Astrocyte of the spinal cord (primary cell): ENCODE data around the gene SMOC2.

Experiments
- DNase-seq: peaks from one replicate; pipeline ENCODE4 v3.0.0; 2011; ENCODE audit warnings: low read depth, low spot score
- H3K4me3 ChIP-seq: 2 replicates; pipeline ENCODE4 v1.5.1; 2011; ENCODE audit warnings: low read depth, mild to moderate bottlenecking, low read length, moderate library complexity
- in situ Hi-C: cut with HindIII; loops from 2 replicates; pipeline ENCODE4 v1.10.0; 2017; ENCODE audit warnings: low sequenced_read_pairs
- TF ChIP-seq, protein P1 (sequence below): IDR thresholded peaks from 2 replicates; pipeline ENCODE4 v1.5.1; 2012; ENCODE audit warnings: low read depth, mild to moderate bottlenecking, low read length, inconsistent platforms

The SMOC2 gene

DNA sequence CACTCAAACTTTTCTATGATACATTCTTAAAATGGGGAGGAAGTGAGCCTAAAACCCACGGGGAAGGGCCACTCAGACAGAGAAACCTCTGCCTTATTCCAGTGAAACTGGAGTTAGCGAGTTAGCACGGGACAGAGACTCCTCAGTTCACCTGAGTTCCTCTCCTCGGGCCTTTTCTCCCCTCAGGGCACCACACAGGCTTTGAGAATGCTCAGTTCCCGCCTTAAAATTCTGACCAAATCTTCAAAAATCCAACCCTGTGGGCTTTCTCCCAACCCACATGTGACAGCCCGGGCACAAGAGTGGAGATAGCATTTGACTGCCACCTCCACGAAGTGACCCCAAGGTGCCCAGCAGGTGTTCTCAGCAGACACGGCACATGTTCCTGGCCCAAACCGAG, 204.3 kb downstream of the SMOC2 start:
- no peak for DNase-seq
- H3K4me3 ChIP-seq = no peak overlapping the region
- TF ChIP-seq, protein P1, sequence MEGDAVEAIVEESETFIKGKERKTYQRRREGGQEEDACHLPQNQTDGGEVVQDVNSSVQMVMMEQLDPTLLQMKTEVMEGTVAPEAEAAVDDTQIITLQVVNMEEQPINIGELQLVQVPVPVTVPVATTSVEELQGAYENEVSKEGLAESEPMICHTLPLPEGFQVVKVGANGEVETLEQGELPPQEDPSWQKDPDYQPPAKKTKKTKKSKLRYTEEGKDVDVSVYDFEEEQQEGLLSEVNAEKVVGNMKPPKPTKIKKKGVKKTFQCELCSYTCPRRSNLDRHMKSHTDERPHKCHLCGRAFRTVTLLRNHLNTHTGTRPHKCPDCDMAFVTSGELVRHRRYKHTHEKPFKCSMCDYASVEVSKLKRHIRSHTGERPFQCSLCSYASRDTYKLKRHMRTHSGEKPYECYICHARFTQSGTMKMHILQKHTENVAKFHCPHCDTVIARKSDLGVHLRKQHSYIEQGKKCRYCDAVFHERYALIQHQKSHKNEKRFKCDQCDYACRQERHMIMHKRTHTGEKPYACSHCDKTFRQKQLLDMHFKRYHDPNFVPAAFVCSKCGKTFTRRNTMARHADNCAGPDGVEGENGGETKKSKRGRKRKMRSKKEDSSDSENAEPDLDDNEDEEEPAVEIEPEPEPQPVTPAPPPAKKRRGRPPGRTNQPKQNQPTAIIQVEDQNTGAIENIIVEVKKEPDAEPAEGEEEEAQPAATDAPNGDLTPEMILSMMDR = no peak
- in situ Hi-C loops = no loop called here

DNA sequence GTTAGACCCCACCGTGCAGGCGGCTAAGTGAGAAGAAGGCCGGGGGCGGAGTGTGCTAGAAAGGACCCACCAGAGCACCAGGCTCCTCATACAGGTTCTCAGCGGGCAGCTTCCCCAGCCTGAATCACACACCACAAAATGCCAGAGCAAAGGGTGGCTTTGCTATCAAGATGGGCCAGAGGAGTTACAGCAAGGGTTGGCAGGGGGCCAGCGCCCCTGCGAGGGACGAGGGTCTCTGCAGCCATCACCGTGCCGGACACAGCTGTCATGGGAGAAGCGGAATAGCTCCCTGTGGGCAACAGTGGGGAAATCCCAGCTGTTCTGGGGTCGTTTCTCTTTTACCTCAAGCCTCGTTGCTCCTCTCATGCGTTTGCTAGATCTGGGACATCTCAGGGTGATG, 206.3 kb downstream of the SMOC2 start:
- TF ChIP-seq, protein P1 = no peak
- no peak for DNase-seq
- in situ Hi-C loops = no loop called here
- H3K4me3 ChIP-seq = no peak overlapping the region

DNA sequence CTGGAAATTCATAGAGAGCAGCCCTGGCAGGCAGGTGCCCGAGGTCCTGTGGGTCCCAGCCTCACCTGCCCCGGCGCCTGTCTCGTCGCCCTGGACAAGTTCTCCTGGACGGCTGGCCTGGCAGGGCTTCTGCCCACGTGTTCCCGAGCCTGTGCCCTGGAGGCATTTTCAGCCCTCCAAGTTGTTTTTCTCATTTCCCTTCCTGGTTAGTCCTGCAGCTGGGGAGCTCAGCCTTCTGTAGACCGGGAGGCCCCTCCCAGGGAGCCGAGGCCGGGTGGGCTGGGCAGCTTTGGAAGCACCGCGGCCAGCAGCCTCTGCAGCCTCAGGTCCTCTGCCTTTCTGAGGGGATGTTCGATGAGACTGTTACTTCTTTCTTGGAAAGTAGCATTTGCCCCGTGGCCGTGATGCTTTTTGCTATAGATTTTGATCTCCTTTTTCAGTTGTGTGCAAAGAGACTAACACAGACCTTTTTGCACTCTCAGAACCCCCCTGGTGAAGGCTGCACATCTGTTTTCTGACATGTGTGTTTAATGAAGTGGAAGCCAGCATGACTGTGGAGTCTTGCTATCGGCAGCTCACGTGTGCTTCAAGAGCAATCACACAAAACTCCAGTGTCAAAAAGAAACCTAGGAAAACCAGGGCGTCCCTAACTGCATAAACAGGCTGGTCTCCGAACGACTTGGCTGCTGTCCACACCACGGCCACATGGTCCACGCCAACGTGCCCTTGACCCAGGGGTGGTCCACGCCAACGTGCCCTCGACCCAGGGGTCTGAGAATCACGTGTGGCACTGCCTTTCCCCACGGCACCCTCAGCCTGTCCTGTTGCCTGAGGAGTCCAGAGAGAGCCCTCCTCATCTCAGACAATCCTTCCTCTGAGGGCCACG, 207.5 kb downstream of the SMOC2 start:
- no peak overlapping the region for H3K4me3 ChIP-seq

DNA sequence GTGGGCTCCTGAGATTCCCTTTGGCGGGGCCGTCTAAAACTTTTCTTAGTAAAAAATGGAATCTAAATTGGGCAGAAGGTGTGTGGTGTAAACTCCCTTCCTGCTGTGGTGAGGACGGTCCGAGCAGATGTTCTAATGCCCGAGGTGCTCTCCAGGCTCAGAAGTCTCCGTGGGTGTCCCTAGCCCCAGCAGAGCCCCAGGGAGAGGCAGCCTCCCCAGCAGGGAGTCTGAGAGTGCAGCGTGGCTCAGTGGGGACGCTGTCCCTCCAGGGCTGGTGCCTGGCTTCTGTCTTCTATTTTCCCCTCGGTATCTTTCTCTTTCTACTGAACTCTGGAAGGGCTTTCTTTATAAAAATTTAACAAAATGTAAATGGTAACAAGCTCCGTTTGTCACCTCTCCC, 208.2 kb downstream of the SMOC2 start:
- in situ Hi-C loops = no loop called here
- H3K4me3 ChIP-seq = no peak overlapping the region
- TF ChIP-seq, protein P1 = no peak
- DNase-seq = no peak

More for the DNA sequence above, 207.5 kb downstream of the SMOC2 start:
- no peak for DNase-seq
- TF ChIP-seq, protein P1 = no peak
- in situ Hi-C loops = no loop called here

DNA sequence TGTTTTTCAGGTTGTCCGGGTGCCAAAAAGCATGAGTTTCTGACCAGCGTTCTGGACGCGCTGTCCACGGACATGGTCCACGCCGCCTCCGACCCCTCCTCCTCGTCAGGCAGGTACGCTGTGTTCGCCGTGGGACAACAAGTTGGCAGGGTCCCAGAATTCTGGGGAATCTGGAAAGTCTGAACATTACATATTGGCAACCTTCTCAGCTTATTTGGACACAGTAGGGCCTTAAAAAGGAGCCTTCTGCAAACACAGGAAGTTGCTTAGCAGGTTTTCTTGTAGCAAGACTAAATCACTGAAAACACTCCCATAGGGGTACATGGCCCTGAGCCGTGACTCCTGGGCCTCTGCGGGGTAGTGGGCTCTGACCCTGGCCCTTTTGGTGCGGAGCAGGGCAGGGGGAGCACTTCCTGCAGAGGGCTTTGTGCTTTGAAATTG, 209.7 kb downstream of the SMOC2 start:
- TF ChIP-seq, protein P1 = no peak
- in situ Hi-C loops = no loop called here
- H3K4me3 ChIP-seq = no peak overlapping the region
- DNase-seq = no peak

DNA sequence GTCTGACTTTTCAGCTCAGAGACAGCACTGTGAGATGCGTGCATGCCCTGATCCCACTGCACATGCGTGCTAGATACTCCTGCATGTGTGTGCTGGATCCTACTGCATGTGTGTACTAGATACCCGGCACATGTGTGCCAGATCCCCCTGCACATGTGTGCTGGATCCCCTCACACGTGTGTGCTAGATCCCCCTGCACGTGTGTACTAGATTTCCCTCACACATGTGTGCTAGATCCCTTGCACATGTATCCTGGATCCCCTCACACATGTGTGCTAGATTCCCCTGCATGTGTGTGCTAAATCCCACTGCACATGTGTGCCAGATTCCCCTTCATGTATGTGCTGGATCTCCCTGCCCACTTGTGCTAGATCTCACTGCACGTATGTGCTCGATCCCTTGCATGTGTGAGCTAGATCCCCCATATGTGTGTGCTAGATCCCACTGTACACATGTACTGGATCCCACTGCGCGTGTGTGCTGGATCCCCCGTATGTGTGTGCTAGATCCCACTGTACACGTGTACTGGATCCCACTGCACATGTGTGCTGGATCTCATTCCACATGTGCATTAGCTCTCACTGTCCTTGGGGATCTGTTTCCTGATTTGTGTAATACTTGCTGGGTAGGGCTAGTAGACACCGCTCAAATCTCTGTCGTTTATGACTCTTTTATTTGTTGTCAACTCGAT, 214.6 kb downstream of the SMOC2 start:
- in situ Hi-C loops = no loop called here

More for the DNA sequence above, 214.6 kb downstream of the SMOC2 start:
- no peak for DNase-seq
- TF ChIP-seq, protein P1 = no peak
- H3K4me3 ChIP-seq = no peak overlapping the region
